Osteocyte (in vitro differentiated cells): ENCODE data around the gene PLEKHG2. TPM values are rescaled to one million over a fixed set of nuclear protein-coding genes. Genes with fewer than 3 reads are reported as not detected.
A peak's percentile ranks its signal among the peaks of the same experiment; 100 is the strongest.
"Not testable (repeated sequence)": the region's sequence is repeated elsewhere in the genome, so short reads cannot be mapped to it uniquely, and the experiment has no call there.

ENCODE experiments used
- DNase-seq: peaks from one replicate; pipeline ENCODE4 v3.0.0; 2021; ENCODE audit warnings: mixed read lengths; ENCODE audit not compliant: unreplicated experiment; ENCODE audit errors: extremely low spot score
- H3K27ac Mint-ChIP-seq: one replicate; pipeline ENCODE4 v1.8.0; 2021; ENCODE audit warnings: mild to moderate bottlenecking, mixed read lengths; ENCODE audit not compliant: unreplicated experiment
- H3K27me3 Mint-ChIP-seq: one replicate; pipeline ENCODE4 v1.8.0; 2021; ENCODE audit warnings: mixed read lengths; ENCODE audit not compliant: unreplicated experiment
- H3K36me3 Mint-ChIP-seq: one replicate; pipeline ENCODE4 v1.8.0; 2021; ENCODE audit warnings: mixed read lengths; ENCODE audit not compliant: unreplicated experiment
- H3K4me1 Mint-ChIP-seq: one replicate; pipeline ENCODE4 v1.8.0; 2021; ENCODE audit warnings: mixed read lengths; ENCODE audit not compliant: unreplicated experiment
- H3K4me3 Mint-ChIP-seq: one replicate; pipeline ENCODE4 v1.8.0; 2021; ENCODE audit warnings: mild to moderate bottlenecking, moderate library complexity, mixed read lengths; ENCODE audit not compliant: unreplicated experiment
- H3K9me3 Mint-ChIP-seq: one replicate; pipeline ENCODE4 v1.8.0; 2021; ENCODE audit warnings: mixed read lengths; ENCODE audit not compliant: unreplicated experiment
- CTCF ChIP-seq: fragments of 200-600 bp; sonication (generic); IDR thresholded peaks from 2 replicates; pipeline ENCODE4 v1.5.0; 2021; ENCODE audit warnings: antibody characterized with exemption, mild to moderate bottlenecking, moderate library complexity
- total RNA-seq: library from RNA; stranded (reverse); gene quantifications from 2 replicates; pipeline ENCODE4 v1.2.1, GENCODE V29; 2021

Gene PLEKHG2
- total RNA-seq, 1 donor from 2014 or later: 150 TPM

DNA sequence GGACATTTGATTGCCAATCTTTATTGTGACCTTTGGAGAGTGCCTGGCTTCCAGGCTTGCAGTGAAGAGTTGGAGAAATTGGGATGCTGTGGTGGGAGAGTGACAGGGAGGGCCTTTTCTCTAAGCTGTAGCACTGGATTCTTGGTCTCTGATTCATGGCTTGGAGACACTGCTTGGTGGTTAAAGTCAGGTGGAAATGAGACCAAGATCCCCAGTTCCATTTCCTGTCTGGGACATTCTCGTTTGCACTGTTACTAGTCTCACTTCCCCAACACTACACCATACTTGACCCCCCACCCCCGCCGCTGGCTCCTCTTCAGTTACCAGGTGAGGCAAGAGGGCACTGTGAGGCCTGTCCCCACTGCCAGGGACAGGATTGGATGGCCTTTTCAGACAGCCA is 35.8 kb downstream of the PLEKHG2 start:
- no peak for DNase-seq
- TF ChIP-seq CTCF: no peak
- Mint-ChIP-seq H3K9me3 (no peaks in the 10 kb centered on the region), H3K36me3 (peaks cover 35% of the 10 kb centered on the region), H3K4me3 (peak overlapping the region; percentile 3), H3K27ac (peak overlapping the region; percentile 41), H3K27me3 (no peaks in the 10 kb centered on the region), H3K4me1 (peaks cover 41% of the 10 kb centered on the region)

GRCh38 chr19:39449116-39449797 is 36.8 kb downstream of the PLEKHG2 start:
- Mint-ChIP-seq H3K9me3 (no peaks in the 10 kb centered on the region), H3K4me3 (no peak overlapping the region), H3K36me3 (peaks cover 39% of the 10 kb centered on the region), H3K4me1 (peaks cover 39% of the 10 kb centered on the region), H3K27me3 (no peaks in the 10 kb centered on the region), H3K27ac (no peak overlapping the region)
- DNase-seq: no peak
- TF ChIP-seq CTCF: no peak

DNA sequence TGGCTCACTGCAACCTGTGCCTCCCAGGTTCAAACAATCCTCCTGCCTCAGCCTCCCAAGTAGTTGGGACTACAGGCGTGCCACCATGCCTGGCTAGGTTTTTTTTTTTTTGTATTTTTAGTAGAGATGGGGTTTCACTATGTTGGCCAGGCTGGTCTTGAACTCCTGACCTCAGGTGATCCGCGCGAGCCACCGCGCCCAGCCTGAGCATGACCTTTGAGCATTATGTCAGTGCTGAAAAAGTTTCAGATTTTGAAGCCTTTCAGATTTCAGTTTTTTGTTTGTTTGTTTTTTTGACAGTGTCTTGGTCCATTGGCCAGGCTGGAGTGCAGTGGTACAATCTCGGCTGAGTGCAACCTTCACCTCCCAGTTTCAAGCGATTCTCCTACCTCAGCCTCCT is 38.8 kb downstream of the PLEKHG2 start:
- not testable (repeated sequence) for DNase-seq, H3K4me3 Mint-ChIP-seq, H3K9me3 Mint-ChIP-seq, H3K27ac Mint-ChIP-seq, H3K27me3 Mint-ChIP-seq
- Mint-ChIP-seq H3K36me3 (peaks cover 40% of the 10 kb centered on the region), H3K4me1 (peaks cover 24% of the 10 kb centered on the region)

- H3K36me3 Mint-ChIP-seq: peaks cover 42% of the 10 kb centered on the region
- no peak for TF ChIP-seq CTCF
- H3K27me3 Mint-ChIP-seq: no peaks in the 10 kb centered on the region
- H3K4me1 Mint-ChIP-seq: no peaks in the 10 kb centered on the region
- DNase-seq: no peak
- H3K9me3 Mint-ChIP-seq: no peaks in the 10 kb centered on the region
- H3K4me3 Mint-ChIP-seq: no peak overlapping the region
- no peak overlapping the region for H3K27ac Mint-ChIP-seq
Measured at GRCh38 chr19:39463403-39463802, 50.9 kb downstream of the PLEKHG2 start.

DNA sequence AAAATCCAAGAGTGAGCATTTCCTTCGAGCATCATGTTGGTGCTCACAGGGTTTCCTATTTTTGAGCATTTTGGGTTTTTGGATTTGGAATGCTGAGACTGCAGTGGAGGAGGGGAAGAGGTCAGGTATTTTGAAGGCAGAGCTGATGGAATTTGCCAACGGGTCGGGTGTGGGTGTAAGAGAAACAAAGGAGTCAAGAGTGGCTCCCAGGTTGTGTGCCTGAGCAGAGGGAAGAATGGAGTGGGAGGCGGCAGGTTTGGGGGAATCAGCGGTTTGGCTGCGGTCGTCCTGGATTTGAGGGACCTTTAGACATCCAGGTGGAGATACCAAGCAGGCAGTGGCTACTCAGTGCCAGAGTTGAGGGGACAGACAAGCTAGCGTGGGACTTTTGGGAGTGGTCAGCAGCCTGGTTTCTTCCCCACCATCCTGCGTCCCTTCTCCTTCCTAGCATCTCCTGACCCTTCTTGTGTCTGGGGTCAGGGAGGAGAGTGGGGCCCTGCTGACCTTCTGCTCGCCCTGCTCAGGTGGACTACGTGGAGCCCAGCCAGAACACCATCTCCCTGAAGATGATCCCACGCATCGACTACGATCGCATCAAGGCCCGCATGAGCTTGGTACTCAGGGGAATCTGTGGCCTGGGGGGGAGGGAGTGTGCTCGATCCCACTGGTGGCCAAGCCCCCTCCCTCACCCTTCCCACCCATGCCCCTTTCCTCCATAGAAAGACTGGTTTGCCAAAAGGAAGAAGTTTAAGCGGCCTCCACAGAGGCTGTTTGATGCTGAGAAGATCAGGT is 53.7 kb downstream of the PLEKHG2 start:
- H3K36me3 Mint-ChIP-seq: peaks cover 48% of the 10 kb centered on the region
- DNase-seq: no peak
- no peak for TF ChIP-seq CTCF
- H3K4me3 Mint-ChIP-seq: no peak overlapping the region
- no peak overlapping the region for H3K27ac Mint-ChIP-seq
- no peaks in the 10 kb centered on the region for H3K4me1 Mint-ChIP-seq
- no peaks in the 10 kb centered on the region for H3K9me3 Mint-ChIP-seq
- H3K27me3 Mint-ChIP-seq: no peaks in the 10 kb centered on the region
